A549 (cell line): Measurements from ENCODE around the gene CREB5.

Experiments used
- BHLHE40 ChIP-seq: IDR thresholded peaks from 2 replicates; pipeline ENCODE4 v1.6.1; 2012; ENCODE audit warnings: low read depth, low read length, inconsistent platforms
- CBX2 ChIP-seq: fragments of 200-600 bp; sonication (generic); IDR thresholded peaks from 2 replicates; pipeline ENCODE4 v1.6.1; 2016; ENCODE audit warnings: low read depth, mild to moderate bottlenecking, borderline replicate concordance
- EP300 ChIP-seq, 2 experiments: fragments of >200 bp; sonication (Bioruptor Twin); formaldehyde crosslinking; IDR thresholded peaks; 2 replicates in 1 of 2; 3 replicates in 1 of 2; pipeline ENCODE4 v1.6.1; 2016 to 2017
- FOSB ChIP-seq: fragments of 250-450 bp; sonication (Bioruptor Pico); IDR thresholded peaks from 2 replicates; pipeline ENCODE4 v1.5.0; 2020; ENCODE audit warnings: mild to moderate bottlenecking, moderate library complexity
- HOXA7 ChIP-seq: fragments of 250-450 bp; sonication (Bioruptor Pico); IDR thresholded peaks from 2 replicates; pipeline ENCODE4 v1.5.0; 2020; ENCODE audit warnings: mild to moderate bottlenecking, moderate library complexity
- JUNB ChIP-seq: fragments of >200 bp; sonication (Bioruptor Twin); formaldehyde crosslinking; IDR thresholded peaks from 2 replicates; pipeline ENCODE4 v1.6.1; 2016
- MAFK ChIP-seq: fragments of 450-650 bp; IDR thresholded peaks from 2 replicates; pipeline ENCODE4 v1.6.1; 2014; ENCODE audit not compliant: partially characterized antibody
- MAZ ChIP-seq: fragments of 150-350 bp; IDR thresholded peaks from 2 replicates; pipeline ENCODE4 v1.6.1; 2014; ENCODE audit warnings: antibody characterized with exemption, low read depth, low read length, borderline replicate concordance
- NFE2L2 ChIP-seq: fragments of 150-350 bp; conservative IDR thresholded peaks from 2 replicates; pipeline ENCODE4 v1.6.1; 2014; ENCODE audit warnings: low read length
- PHF8 ChIP-seq: fragments of 200-600 bp; sonication (generic); IDR thresholded peaks from 2 replicates; pipeline ENCODE4 v1.6.1; 2016; ENCODE audit warnings: low read depth, mild to moderate bottlenecking, antibody characterized with exemption, moderate library complexity, borderline replicate concordance
- POLR2A ChIP-seq: IDR thresholded peaks from 2 replicates; pipeline ENCODE4 v1.6.1; 2012; ENCODE audit warnings: mild to moderate bottlenecking, low read length
- TF ChIP-seq, protein P1 (sequence below): IDR thresholded peaks from 2 replicates; pipeline ENCODE4 v1.6.1; 2012
- TF ChIP-seq, protein P2 (sequence below): fragments of >200 bp; sonication (Bioruptor Twin); formaldehyde crosslinking; IDR thresholded peaks from 3 replicates; pipeline ENCODE4 v1.5.1; 2016
- TF ChIP-seq, protein P3 (sequence below): fragments of 200-600 bp; sonication (generic); IDR thresholded peaks from 2 replicates; pipeline ENCODE4 v1.6.1; 2016; ENCODE audit warnings: antibody characterized with exemption, mild to moderate bottlenecking, moderate library complexity

GRCh38 chr7:28490831-28491230 is 78.5 kb downstream of the CREB5 start:
- no peak for TF ChIP-seq EP300 (IDR thresholded peaks at IDR 0.05)
- TF ChIP-seq, protein P1, sequence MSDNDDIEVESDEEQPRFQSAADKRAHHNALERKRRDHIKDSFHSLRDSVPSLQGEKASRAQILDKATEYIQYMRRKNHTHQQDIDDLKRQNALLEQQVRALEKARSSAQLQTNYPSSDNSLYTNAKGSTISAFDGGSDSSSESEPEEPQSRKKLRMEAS = no peak
- TF ChIP-seq, protein P2, sequence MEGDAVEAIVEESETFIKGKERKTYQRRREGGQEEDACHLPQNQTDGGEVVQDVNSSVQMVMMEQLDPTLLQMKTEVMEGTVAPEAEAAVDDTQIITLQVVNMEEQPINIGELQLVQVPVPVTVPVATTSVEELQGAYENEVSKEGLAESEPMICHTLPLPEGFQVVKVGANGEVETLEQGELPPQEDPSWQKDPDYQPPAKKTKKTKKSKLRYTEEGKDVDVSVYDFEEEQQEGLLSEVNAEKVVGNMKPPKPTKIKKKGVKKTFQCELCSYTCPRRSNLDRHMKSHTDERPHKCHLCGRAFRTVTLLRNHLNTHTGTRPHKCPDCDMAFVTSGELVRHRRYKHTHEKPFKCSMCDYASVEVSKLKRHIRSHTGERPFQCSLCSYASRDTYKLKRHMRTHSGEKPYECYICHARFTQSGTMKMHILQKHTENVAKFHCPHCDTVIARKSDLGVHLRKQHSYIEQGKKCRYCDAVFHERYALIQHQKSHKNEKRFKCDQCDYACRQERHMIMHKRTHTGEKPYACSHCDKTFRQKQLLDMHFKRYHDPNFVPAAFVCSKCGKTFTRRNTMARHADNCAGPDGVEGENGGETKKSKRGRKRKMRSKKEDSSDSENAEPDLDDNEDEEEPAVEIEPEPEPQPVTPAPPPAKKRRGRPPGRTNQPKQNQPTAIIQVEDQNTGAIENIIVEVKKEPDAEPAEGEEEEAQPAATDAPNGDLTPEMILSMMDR = no peak
- no peak for TF ChIP-seq JUNB
- TF ChIP-seq CBX2 = no peak
- no peak for TF ChIP-seq NFE2L2
- no peak for TF ChIP-seq FOSB (CRISPR knock-in tag)
- TF ChIP-seq, protein P3, sequence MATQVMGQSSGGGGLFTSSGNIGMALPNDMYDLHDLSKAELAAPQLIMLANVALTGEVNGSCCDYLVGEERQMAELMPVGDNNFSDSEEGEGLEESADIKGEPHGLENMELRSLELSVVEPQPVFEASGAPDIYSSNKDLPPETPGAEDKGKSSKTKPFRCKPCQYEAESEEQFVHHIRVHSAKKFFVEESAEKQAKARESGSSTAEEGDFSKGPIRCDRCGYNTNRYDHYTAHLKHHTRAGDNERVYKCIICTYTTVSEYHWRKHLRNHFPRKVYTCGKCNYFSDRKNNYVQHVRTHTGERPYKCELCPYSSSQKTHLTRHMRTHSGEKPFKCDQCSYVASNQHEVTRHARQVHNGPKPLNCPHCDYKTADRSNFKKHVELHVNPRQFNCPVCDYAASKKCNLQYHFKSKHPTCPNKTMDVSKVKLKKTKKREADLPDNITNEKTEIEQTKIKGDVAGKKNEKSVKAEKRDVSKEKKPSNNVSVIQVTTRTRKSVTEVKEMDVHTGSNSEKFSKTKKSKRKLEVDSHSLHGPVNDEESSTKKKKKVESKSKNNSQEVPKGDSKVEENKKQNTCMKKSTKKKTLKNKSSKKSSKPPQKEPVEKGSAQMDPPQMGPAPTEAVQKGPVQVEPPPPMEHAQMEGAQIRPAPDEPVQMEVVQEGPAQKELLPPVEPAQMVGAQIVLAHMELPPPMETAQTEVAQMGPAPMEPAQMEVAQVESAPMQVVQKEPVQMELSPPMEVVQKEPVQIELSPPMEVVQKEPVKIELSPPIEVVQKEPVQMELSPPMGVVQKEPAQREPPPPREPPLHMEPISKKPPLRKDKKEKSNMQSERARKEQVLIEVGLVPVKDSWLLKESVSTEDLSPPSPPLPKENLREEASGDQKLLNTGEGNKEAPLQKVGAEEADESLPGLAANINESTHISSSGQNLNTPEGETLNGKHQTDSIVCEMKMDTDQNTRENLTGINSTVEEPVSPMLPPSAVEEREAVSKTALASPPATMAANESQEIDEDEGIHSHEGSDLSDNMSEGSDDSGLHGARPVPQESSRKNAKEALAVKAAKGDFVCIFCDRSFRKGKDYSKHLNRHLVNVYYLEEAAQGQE = no peak
- no peak for TF ChIP-seq POLR2A
- TF ChIP-seq HOXA7 (CRISPR knock-in tag) = no peak
- no peak for TF ChIP-seq MAFK
- TF ChIP-seq PHF8 = no peak
- no peak for TF ChIP-seq MAZ
- no peak for TF ChIP-seq BHLHE40
